Fibroblast of skin of left biceps (primary cell): Measurements from ENCODE around the gene ST7.

Experiments
- DNase-seq, 2 experiments: peaks; one replicate each; pipeline ENCODE4 v3.0.0-alpha.2; 2013; ENCODE audit warnings: low read depth in 2 of 2

Gene ST7

GRCh38 chr7:117065571-117066150 is 112.4 kb downstream of the ST7 start:
- DNase-seq = no peak

- DNase-seq = no peak
Observed at GRCh38 chr7:117066668-117067067, 113.4 kb downstream of the ST7 start.

- DNase-seq = no peak
Observed at GRCh38 chr7:117067340-117067739, 114.0 kb downstream of the ST7 start.

- DNase-seq = no peak
Observed at GRCh38 chr7:117068511-117069145, 115.3 kb downstream of the ST7 start.

GRCh38 chr7:117069379-117069778 is 116.1 kb downstream of the ST7 start:
- no peak for DNase-seq

GRCh38 chr7:117071551-117071950 is 118.2 kb downstream of the ST7 start:
- no peak for DNase-seq

GRCh38 chr7:117072620-117073118 is 119.4 kb downstream of the ST7 start:
- DNase-seq = no peak

- DNase-seq = no peak
Observed at GRCh38 chr7:117074378-117074777, 121.1 kb downstream of the ST7 start.

GRCh38 chr7:117075934-117076333 is 122.6 kb downstream of the ST7 start:
- no peak for DNase-seq

GRCh38 chr7:117076426-117076943 is 123.2 kb downstream of the ST7 start:
- DNase-seq = no peak

GRCh38 chr7:117077658-117078057 is 124.4 kb downstream of the ST7 start:
- no peak for DNase-seq

- DNase-seq = no peak
Observed at GRCh38 chr7:117082647-117083046, 129.3 kb downstream of the ST7 start.

GRCh38 chr7:117083648-117084047 is 130.3 kb downstream of the ST7 start:
- no peak for DNase-seq

GRCh38 chr7:117084286-117084685 is 131.0 kb downstream of the ST7 start:
- DNase-seq = no peak

- DNase-seq = no peak
Observed at GRCh38 chr7:117085275-117085674, 132.0 kb downstream of the ST7 start.

- DNase-seq = no peak
Observed at GRCh38 chr7:117085769-117086463, 132.6 kb downstream of the ST7 start.

GRCh38 chr7:117086788-117087187 is 133.5 kb downstream of the ST7 start:
- no peak for DNase-seq

GRCh38 chr7:117087639-117088396 is 134.5 kb downstream of the ST7 start:
- no peak for DNase-seq

- DNase-seq = no peak
Observed at GRCh38 chr7:117088623-117089194, 135.4 kb downstream of the ST7 start.

GRCh38 chr7:117090791-117091190 is 137.5 kb downstream of the ST7 start:
- no peak for DNase-seq

- DNase-seq = no peak
Observed at GRCh38 chr7:117091721-117092120, 138.4 kb downstream of the ST7 start.

GRCh38 chr7:117092785-117093184 is 139.5 kb downstream of the ST7 start:
- peak; percentile 32 to 33 for DNase-seq
